Spleen (tissue), 11 donors: ENCODE data around the gene TCEAL8. TPM values are rescaled to one million over a fixed set of nuclear protein-coding genes. Genes with fewer than 3 reads are reported as not detected.
A peak's percentile ranks its signal among the peaks of the same experiment; 100 is the strongest.

Experiments used
- DNase-seq: peaks from one replicate; pipeline ENCODE4 v3.0.0-alpha.2; 2020
- H3K27ac ChIP-seq, 8 donors: fragments of 200-600 bp; sonication (generic) in 7 of 8; 1 replicate in 4 of 8; 2 replicates in 4 of 8; pipeline versions ENCODE4 v1.5.0 to v1.8.0; 2016 to 2021; ENCODE audit warnings: inconsistent platforms in 4 of 8, mild to moderate bottlenecking in 4 of 8, moderate library complexity in 1 of 8
- H3K27me3 ChIP-seq, 7 donors: fragments of 200-600 bp; sonication (generic) in 6 of 7; replicated peaks in 1 of 7; 1 replicate in 4 of 7; 2 replicates in 3 of 7; pipeline versions ENCODE4 v1.5.0 to v1.8.0; 2016 to 2021; ENCODE audit warnings: inconsistent platforms in 3 of 7, mild to moderate bottlenecking in 1 of 7
- H3K36me3 ChIP-seq, 6 donors: fragments of 200-600 bp; sonication (generic) in 5 of 6; 1 replicate in 4 of 6; 2 replicates in 2 of 6; pipeline versions ENCODE4 v1.5.0 to v1.8.0; 2016 to 2021; ENCODE audit warnings: inconsistent platforms in 2 of 6
- H3K4me1 ChIP-seq, 6 donors: fragments of 200-600 bp; sonication (generic) in 5 of 6; 1 replicate in 3 of 6; 2 replicates in 3 of 6; pipeline versions ENCODE4 v1.5.0 to v1.8.0; 2016 to 2021; ENCODE audit warnings: inconsistent platforms in 3 of 6
- H3K4me3 ChIP-seq, 8 donors: fragments of 200-600 bp; sonication (generic) in 7 of 8; 1 replicate in 4 of 8; 2 replicates in 4 of 8; pipeline versions ENCODE4 v1.5.0 to v1.8.0; 2016 to 2021; ENCODE audit warnings: inconsistent platforms in 4 of 8, mild to moderate bottlenecking in 4 of 8, moderate library complexity in 2 of 8
- H3K9me3 ChIP-seq, 8 donors: fragments of 200-600 bp; sonication (generic) in 7 of 8; 1 replicate in 4 of 8; 2 replicates in 4 of 8; pipeline versions ENCODE4 v1.5.0 to v1.8.0; 2016 to 2021; ENCODE audit warnings: inconsistent platforms in 4 of 8
- CTCF ChIP-seq, 11 experiments: fragments of 200-600 bp in 7 of 11; fragments of 450-650 bp in 4 of 11; sonication (generic) in 4 of 11; IDR thresholded peaks in 8 of 11; conservative IDR thresholded peaks in 3 of 11; 1 replicate in 7 of 11; 2 replicates in 4 of 11; pipeline versions ENCODE4 v1.4.0 to v1.8.0; 2016 to 2021; ENCODE audit warnings: antibody characterized with exemption in 11 of 11, inconsistent platforms in 4 of 11, mild to moderate bottlenecking in 1 of 11
- POLR2A ChIP-seq, 3 donors: fragments of 450-650 bp; IDR thresholded peaks; one replicate each; pipeline ENCODE4 v1.5.1; 2017; ENCODE audit warnings: antibody characterized with exemption in 3 of 3, mild to moderate bottlenecking in 1 of 3
- POLR2AphosphoS5 ChIP-seq, 3 donors: sonication (generic); formaldehyde crosslinking; IDR thresholded peaks; one replicate each; pipeline ENCODE4 v1.5.1; 2017; ENCODE audit warnings: antibody characterized with exemption in 3 of 3
- WGBS, 5 donors: extraction: QIAGEN DNeasy Blood & Tissue Kit in 3 of 5; methylation state at CpG; one replicate each; pipeline versions ENCODE4 v1.1.5 to v1.1.7; 2013 to 2018; 5-methylcytosine and 5-hydroxymethylcytosine counted together
- intact Hi-C: fragments of 100-400 bp; cut with DNase I; formaldehyde crosslinking; loops from one replicate; pipeline ENCODE4 v1.15.0; 2023; ENCODE audit warnings: low total_unique reads
- polyA plus RNA-seq, 3 donors: library from polyadenylated mRNA; stranded (reverse); fragments of 200-250 nt; gene quantifications; one replicate each; pipeline ENCODE4 v1.2.1, GENCODE V29; 2013
- total RNA-seq, 7 donors: library from RNA; depleted of rRNA in 3 of 7; stranded (reverse); fragments of >200 nt in 3 of 7; fragmentation: NEBNext Ultra II Directional in 4 of 7; extraction: Animal tissue kit (Norgen Biotek cat#: 25700) in 4 of 7; gene quantifications; one replicate each; pipeline versions ENCODE4 v1.1.0 to v1.2.1, GENCODE V29; 2016 to 2021
- donor health status: healthy with polysubstance abuse.
- donor health status: DM: no; HTN: no; CAD: no; lungs with moderate emphysema.
- donor health status: DM: no; HTN: no; CAD: no.
- donor health status: Bipolar disorder and iron deficiency.
- donor health status: healthy.
- donor health status: DM: no; HTN: no; CAD: no.
- donor health status: DM: yes; HTN: yes; CAD: no.

The TCEAL8 gene
- total and polyA plus RNA-seq, 10 donors, result 26.9 to 64.8 (median 48.3) TPM

GRCh38 chrX:103211012-103211715, 43.8 kb downstream of the TCEAL8 start:
- Histone ChIP-seq H3K4me3 (no peak overlapping the region), H3K27me3 (peaks cover 0 to 12% (median 0%) of the 10 kb centered on the region in 7 donors), H3K9me3 (no peaks in the 10 kb centered on the region), H3K27ac (no peak overlapping the region), H3K4me1 (peaks cover 0 to 9% (median 2%) of the 10 kb centered on the region in 6 donors), H3K36me3 (no peaks in the 10 kb centered on the region)
- 24 to 33% (median 29%) methylated on average over 7 of the region's 7 CpGs for WGBS, 5 donors
- intact Hi-C loops, result loop anchor here (5.0 kb wide), 1 partner anchor 256 kb away; no protein-coding TSS in a partner anchor
- peak in 8 of 11 experiments; percentile 16 to 41 (median 38) for TF ChIP-seq CTCF (IDR thresholded peaks at IDR 0.05 in 8 of 11, conservative IDR thresholded peaks at IDR 0.05 in 3 of 11)
- TF ChIP-seq POLR2A (IDR thresholded peaks at IDR 0.05), result no peak
- no peak for DNase-seq

- no peak for DNase-seq
- Histone ChIP-seq H3K9me3 (no peaks in the 10 kb centered on the region), H3K27ac (no peak overlapping the region), H3K4me3 (no peak overlapping the region), H3K27me3 (peaks cover 0 to 10% (median 0%) of the 10 kb centered on the region in 7 donors), H3K4me1 (peaks cover 0 to 4% (median 2%) of the 10 kb centered on the region in 6 donors), H3K36me3 (no peaks in the 10 kb centered on the region)
- TF ChIP-seq POLR2AphosphoS5 (IDR thresholded peaks at IDR 0.05) (no peak), CTCF (IDR thresholded peaks at IDR 0.05 in 8 of 11, conservative IDR thresholded peaks at IDR 0.05 in 3 of 11) (no peak), POLR2A (IDR thresholded peaks at IDR 0.05) (no peak)
- WGBS, 5 donors, result 78 to 99% (median 91%) methylated on average over 5 of the region's 5 CpGs
- intact Hi-C loops, result loop anchor here (5.0 kb wide), 1 partner anchor 257 kb away; no protein-coding TSS in a partner anchor
Measured at GRCh38 chrX:103210056-103210455, 44.9 kb downstream of the TCEAL8 start.

Other genes with a start within 250 kb of the TCEAL8 start
- 1 to 10 TPM in 6 of 7 donors, under 1 TPM in 1; 0.85 to 3.4 (median 1.4) TPM for gene BEX1, start 191.0 kb downstream of the TCEAL8 start, total RNA-seq
- gene BEX1, start 191.0 kb downstream of the TCEAL8 start, polyA plus RNA-seq, result 1 to 10 TPM in 2 of 3 donors, under 1 TPM in 1; 1.00 to 5.9 (median 1.9) TPM
- gene NXF3, start 162.0 kb downstream of the TCEAL8 start, total RNA-seq, result 1 to 10 TPM in 1 of 7 donors, under 1 TPM in 6; 0.46 to 1.8 (median 0.67) TPM
- gene NXF3, start 162.0 kb downstream of the TCEAL8 start, polyA plus RNA-seq, result under 1 TPM; 0.26 to 0.83 (median 0.61) TPM
- 10 to 100 TPM; 26.0 to 58.6 (median 46.6) TPM for gene BEX4, start 40.0 kb downstream of the TCEAL8 start, total RNA-seq
- 10 to 100 TPM; 45.7 to 72.7 (median 57.6) TPM for gene BEX4, start 40.0 kb downstream of the TCEAL8 start, polyA plus RNA-seq
- gene TCEAL5, start 21.6 kb upstream of the TCEAL8 start, total RNA-seq, result under 1 TPM in 1 of 7 donors, not detected in 6; 0.92 TPM
- gene TCEAL5, start 21.6 kb upstream of the TCEAL8 start, polyA plus RNA-seq, result not detected
- gene BEX2, start 55.8 kb upstream of the TCEAL8 start, total RNA-seq, result 10 to 100 TPM; 10.1 to 19.6 (median 14.6) TPM
- gene BEX2, start 55.8 kb upstream of the TCEAL8 start, polyA plus RNA-seq, result 10 to 100 TPM; 31.7 to 39.9 (median 34.7) TPM
- gene TCEAL7, start 75.1 kb upstream of the TCEAL8 start, total RNA-seq, result 1 to 10 TPM; 2.2 to 4.7 (median 3.2) TPM
- gene TCEAL7, start 75.1 kb upstream of the TCEAL8 start, polyA plus RNA-seq, result 1 to 10 TPM; 2.5 to 3.1 (median 2.5) TPM
- 10 to 100 TPM; 27.4 to 70.4 (median 39.5) TPM for gene TCEAL9, start 101.4 kb upstream of the TCEAL8 start, total RNA-seq
- 10 to 100 TPM; 37.8 to 72.0 (median 47.5) TPM for gene TCEAL9, start 101.4 kb upstream of the TCEAL8 start, polyA plus RNA-seq
- 100 to 1,000 TPM in 2 of 7 donors, 10 to 100 TPM in 5; 50.4 to 127 (median 82.2) TPM for gene BEX3, start 121.4 kb upstream of the TCEAL8 start, total RNA-seq
- 100 to 1,000 TPM in 1 of 3 donors, 10 to 100 TPM in 2; 35.3 to 104 (median 56.5) TPM for gene BEX3, start 121.4 kb upstream of the TCEAL8 start, polyA plus RNA-seq